ENCODE data around the gene FNDC3A.

DNA sequence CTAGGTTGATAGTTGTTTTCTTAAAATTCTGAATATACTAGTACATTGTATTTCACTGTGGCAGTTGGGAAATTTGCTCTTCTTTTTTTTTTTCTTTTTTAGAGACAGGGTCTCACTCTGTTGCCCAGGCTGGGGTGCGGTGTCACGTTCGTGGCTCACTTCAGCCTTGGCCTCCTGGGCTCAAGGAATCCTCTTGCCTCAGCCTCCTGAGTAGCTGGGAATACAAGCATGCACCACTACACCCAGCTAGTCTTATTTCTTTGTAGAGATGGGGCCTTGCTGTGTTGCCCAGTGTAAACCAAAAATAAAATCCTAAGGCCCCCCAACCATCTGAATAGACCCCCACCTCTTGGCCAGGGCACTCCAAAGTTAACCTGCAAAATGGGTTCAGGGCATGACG lies 79.3 kb downstream of the FNDC3A start:
- TF ChIP-seq POLR2A (IDR thresholded peaks at IDR 0.05) = no peak
- TF ChIP-seq, protein P1, sequence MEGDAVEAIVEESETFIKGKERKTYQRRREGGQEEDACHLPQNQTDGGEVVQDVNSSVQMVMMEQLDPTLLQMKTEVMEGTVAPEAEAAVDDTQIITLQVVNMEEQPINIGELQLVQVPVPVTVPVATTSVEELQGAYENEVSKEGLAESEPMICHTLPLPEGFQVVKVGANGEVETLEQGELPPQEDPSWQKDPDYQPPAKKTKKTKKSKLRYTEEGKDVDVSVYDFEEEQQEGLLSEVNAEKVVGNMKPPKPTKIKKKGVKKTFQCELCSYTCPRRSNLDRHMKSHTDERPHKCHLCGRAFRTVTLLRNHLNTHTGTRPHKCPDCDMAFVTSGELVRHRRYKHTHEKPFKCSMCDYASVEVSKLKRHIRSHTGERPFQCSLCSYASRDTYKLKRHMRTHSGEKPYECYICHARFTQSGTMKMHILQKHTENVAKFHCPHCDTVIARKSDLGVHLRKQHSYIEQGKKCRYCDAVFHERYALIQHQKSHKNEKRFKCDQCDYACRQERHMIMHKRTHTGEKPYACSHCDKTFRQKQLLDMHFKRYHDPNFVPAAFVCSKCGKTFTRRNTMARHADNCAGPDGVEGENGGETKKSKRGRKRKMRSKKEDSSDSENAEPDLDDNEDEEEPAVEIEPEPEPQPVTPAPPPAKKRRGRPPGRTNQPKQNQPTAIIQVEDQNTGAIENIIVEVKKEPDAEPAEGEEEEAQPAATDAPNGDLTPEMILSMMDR (IDR thresholded peaks at IDR 0.05) = no peak
